ENCODE measurements around the gene METTL16.

The METTL16 gene

DNA sequence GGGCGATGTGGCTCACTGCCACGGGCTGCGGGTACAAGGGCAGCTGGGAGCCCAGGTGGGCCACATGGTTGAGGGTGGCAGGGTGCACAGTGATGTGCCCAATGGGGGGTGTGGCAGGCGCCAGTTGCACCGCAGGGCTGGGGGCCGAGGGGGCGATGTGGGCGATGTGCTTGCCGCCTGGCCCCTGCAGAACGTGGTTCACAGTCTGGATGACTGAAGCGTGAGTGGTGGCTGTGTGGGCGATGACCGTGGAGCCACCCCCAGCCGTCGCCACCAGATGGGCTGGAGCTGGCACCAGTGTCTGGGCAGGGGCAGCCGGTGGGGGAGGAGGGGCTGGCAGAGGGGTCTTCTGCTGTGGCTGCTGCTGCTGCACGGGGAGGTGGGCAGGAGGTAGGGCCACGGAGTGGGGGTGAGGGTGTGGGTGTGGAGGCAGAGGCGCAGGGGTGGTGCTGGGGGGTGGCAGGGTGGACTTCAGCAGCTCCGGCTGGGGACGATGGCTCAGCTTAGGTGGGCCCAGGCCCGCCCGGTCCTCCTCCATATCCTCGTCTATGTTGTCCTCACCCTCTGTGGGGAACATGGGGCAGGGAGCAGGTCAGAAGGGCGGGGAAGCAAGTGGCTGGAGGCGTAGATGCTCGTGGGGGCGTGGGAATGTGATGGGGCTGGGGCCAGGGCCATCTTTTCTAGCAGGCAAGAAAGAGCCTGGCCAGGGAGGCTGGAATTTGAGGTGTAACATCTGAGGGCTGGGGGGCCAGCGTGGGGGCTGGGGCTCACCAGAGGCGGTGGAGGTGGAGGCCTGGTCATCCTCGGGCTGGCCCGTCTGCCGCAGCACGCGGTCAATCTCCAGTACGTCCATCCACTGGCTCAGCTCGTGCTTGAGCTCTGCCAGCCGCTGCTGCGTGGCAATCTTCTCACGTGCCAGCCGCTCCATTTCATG is 124.3 kb downstream of the METTL16 start:
- H3K27me3 ChIP-seq (ENCODE audit: insufficient read depth, low read depth): no peaks in the 10 kb centered on the region
- H2AFZ ChIP-seq (ENCODE audit: low read depth): no peak overlapping the region
- no peaks in the 10 kb centered on the region for H3K36me3 ChIP-seq (ENCODE audit: insufficient read depth)
- H3K27ac ChIP-seq: no peak overlapping the region
- H3K4me3 ChIP-seq (IDR thresholded peaks at IDR 0.05; ENCODE audit: insufficient read depth, low read depth, low read length): no peak overlapping the region
- no peak overlapping the region for H3K9ac ChIP-seq
- TF ChIP-seq, protein P1, sequence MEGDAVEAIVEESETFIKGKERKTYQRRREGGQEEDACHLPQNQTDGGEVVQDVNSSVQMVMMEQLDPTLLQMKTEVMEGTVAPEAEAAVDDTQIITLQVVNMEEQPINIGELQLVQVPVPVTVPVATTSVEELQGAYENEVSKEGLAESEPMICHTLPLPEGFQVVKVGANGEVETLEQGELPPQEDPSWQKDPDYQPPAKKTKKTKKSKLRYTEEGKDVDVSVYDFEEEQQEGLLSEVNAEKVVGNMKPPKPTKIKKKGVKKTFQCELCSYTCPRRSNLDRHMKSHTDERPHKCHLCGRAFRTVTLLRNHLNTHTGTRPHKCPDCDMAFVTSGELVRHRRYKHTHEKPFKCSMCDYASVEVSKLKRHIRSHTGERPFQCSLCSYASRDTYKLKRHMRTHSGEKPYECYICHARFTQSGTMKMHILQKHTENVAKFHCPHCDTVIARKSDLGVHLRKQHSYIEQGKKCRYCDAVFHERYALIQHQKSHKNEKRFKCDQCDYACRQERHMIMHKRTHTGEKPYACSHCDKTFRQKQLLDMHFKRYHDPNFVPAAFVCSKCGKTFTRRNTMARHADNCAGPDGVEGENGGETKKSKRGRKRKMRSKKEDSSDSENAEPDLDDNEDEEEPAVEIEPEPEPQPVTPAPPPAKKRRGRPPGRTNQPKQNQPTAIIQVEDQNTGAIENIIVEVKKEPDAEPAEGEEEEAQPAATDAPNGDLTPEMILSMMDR (conservative IDR thresholded peaks at IDR 0.05; ENCODE audit: low read depth, low read length): no peak
- no peak overlapping the region for H3K4me2 ChIP-seq
- no peaks in the 10 kb centered on the region for H3K79me2 ChIP-seq (ENCODE audit: insufficient read depth, low read depth)
- peaks cover 14% of the 10 kb centered on the region for H3K4me1 ChIP-seq (ENCODE audit: low read depth, poor library complexity, severe bottlenecking)
- no peaks in the 10 kb centered on the region for H4K20me1 ChIP-seq (ENCODE audit: insufficient read depth)

DNA sequence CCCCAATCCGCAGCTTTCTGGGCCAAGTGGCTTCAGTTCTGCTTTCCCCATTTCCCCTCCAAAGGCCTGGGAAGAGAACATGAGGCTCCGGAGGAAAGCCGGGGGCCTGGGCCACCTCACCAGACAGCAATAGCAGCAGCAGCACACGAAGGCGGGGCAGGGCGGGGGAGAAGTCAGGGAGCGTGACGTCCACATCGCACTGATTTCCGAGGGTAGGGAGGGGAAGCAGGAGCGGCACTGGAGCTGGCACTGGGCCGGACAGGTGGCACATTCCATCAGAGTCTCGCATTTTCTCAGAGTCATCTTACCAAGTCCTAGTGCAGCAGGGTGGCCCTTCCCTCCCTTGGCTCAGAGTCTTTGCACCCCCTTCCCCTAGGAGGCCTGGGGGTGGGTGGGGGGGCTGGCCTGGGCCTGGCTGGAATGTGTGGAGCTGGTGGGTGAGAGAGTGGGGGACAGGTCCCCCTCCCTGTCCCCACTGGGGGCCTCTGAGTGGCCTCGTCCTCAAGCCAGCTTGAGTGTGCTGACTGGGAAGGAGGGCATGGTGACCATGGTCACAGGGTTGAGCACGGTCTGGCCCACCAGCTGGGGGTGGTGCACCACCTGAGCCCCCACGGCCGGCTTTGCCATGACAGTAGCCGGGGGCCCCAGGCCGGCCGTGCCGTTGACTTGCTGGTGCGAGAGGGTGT is 125.1 kb downstream of the METTL16 start:
- Histone ChIP-seq H3K4me1 (ENCODE audit: low read depth, poor library complexity, severe bottlenecking) (peaks cover 7% of the 10 kb centered on the region), H2AFZ (ENCODE audit: low read depth) (no peak overlapping the region), H3K27me3 (ENCODE audit: insufficient read depth, low read depth) (no peaks in the 10 kb centered on the region), H3K36me3 (ENCODE audit: insufficient read depth) (no peaks in the 10 kb centered on the region), H3K4me2 (no peak overlapping the region), H3K79me2 (ENCODE audit: insufficient read depth, low read depth) (no peaks in the 10 kb centered on the region), H3K4me3 (IDR thresholded peaks at IDR 0.05; ENCODE audit: insufficient read depth, low read depth, low read length) (no peak overlapping the region), H4K20me1 (ENCODE audit: insufficient read depth) (no peaks in the 10 kb centered on the region), H3K27ac (no peak overlapping the region), H3K9ac (no peak overlapping the region)
- TF ChIP-seq, protein P1 (conservative IDR thresholded peaks at IDR 0.05; ENCODE audit: low read depth, low read length): no peak

- H3K27ac ChIP-seq: no peak overlapping the region
- H3K9ac ChIP-seq: no peak overlapping the region
Measured at GRCh38 chr17:2385240-2386210, 126.2 kb downstream of the METTL16 start.

More at GRCh38 chr17:2385240-2386210, 126.2 kb downstream of the METTL16 start:
- Histone ChIP-seq H3K4me2 (no peak overlapping the region), H3K4me1 (ENCODE audit: low read depth, poor library complexity, severe bottlenecking) (peaks cover 6% of the 10 kb centered on the region), H2AFZ (ENCODE audit: low read depth) (no peak overlapping the region), H4K20me1 (ENCODE audit: insufficient read depth) (no peaks in the 10 kb centered on the region), H3K27me3 (ENCODE audit: insufficient read depth, low read depth) (no peaks in the 10 kb centered on the region), H3K79me2 (ENCODE audit: insufficient read depth, low read depth) (no peaks in the 10 kb centered on the region), H3K36me3 (ENCODE audit: insufficient read depth) (no peaks in the 10 kb centered on the region), H3K4me3 (IDR thresholded peaks at IDR 0.05; ENCODE audit: insufficient read depth, low read depth, low read length) (no peak overlapping the region)
- TF ChIP-seq, protein P1 (conservative IDR thresholded peaks at IDR 0.05; ENCODE audit: low read depth, low read length): no peak

Measured in KMS-11 (cell line).